SK-N-DZ (cell line): ENCODE results near the gene SYNDIG1L.

ENCODE experiments used
- DNase-seq: peaks from one replicate; pipeline ENCODE4 v3.0.0-alpha.2; 2015; ENCODE audit warnings: low spot score

The SYNDIG1L gene

GRCh38 chr14:74362361-74362915, 63.6 kb downstream of the SYNDIG1L start:
- peak; percentile 54 for DNase-seq

- no peak for DNase-seq
Measured at GRCh38 chr14:74360163-74360562, 65.8 kb downstream of the SYNDIG1L start.

GRCh38 chr14:74358176-74358829, 67.7 kb downstream of the SYNDIG1L start:
- DNase-seq: no peak

- DNase-seq: no peak
Measured at GRCh38 chr14:74357585-74357984, 68.4 kb downstream of the SYNDIG1L start.

- DNase-seq: no peak
Measured at GRCh38 chr14:74356892-74357575, 69.0 kb downstream of the SYNDIG1L start.
